Glutamatergic neuron (in vitro differentiated cells): ENCODE results near the gene LAMA2. TPM values are rescaled to one million over a fixed set of nuclear protein-coding genes. Genes with fewer than 3 reads are reported as not detected.

Experiments used
- DNase-seq: peaks from one replicate; pipeline ENCODE4 v3.0.0; 2022
- H3K27ac Mint-ChIP-seq: one replicate; pipeline ENCODE4 v1.8.0; 2020; ENCODE audit warnings: mild to moderate bottlenecking, mixed read lengths, inconsistent platforms; ENCODE audit not compliant: unreplicated experiment
- H3K27me3 Mint-ChIP-seq: one replicate; pipeline ENCODE4 v1.8.0; 2020; ENCODE audit warnings: mild to moderate bottlenecking, moderate library complexity, mixed read lengths, inconsistent platforms; ENCODE audit not compliant: unreplicated experiment
- H3K36me3 Mint-ChIP-seq: one replicate; pipeline ENCODE4 v1.8.0; 2020; ENCODE audit warnings: mild to moderate bottlenecking, mixed read lengths, inconsistent platforms; ENCODE audit not compliant: unreplicated experiment
- H3K4me1 Mint-ChIP-seq: one replicate; pipeline ENCODE4 v1.8.0; 2020; ENCODE audit warnings: mild to moderate bottlenecking, low read depth, mixed read lengths, inconsistent platforms; ENCODE audit not compliant: unreplicated experiment
- H3K4me3 Mint-ChIP-seq: one replicate; pipeline ENCODE4 v1.8.0; 2020; ENCODE audit warnings: mild to moderate bottlenecking, mixed read lengths, inconsistent platforms; ENCODE audit not compliant: unreplicated experiment
- H3K9me3 Mint-ChIP-seq: one replicate; pipeline ENCODE4 v1.8.0; 2020; ENCODE audit warnings: mild to moderate bottlenecking, moderate library complexity, mixed read lengths, inconsistent platforms; ENCODE audit not compliant: unreplicated experiment
- total RNA-seq: library from RNA; stranded (reverse); fragmentation: NEBNext Ultra II Directional; extraction: Animal tissue kit (Norgen Biotek cat#: 25700); gene quantifications from one replicate; pipeline ENCODE4 v1.2.1, GENCODE V29; 2021; ENCODE audit not compliant: unreplicated experiment
- TF ChIP-seq, protein P1 (sequence below): fragments of 200-600 bp; sonication (generic); IDR thresholded peaks from one replicate; pipeline ENCODE4 v1.5.0; 2021; ENCODE audit not compliant: partially characterized antibody, unreplicated experiment

Gene LAMA2
- total RNA-seq, 1 donor from 2014 or later: 2.4 TPM

- Mint-ChIP-seq H3K4me3 (no peak overlapping the region), H3K27me3 (no peaks in the 10 kb centered on the region), H3K4me1 (peaks cover 3% of the 10 kb centered on the region), H3K27ac (no peak overlapping the region), H3K9me3 (no peaks in the 10 kb centered on the region), H3K36me3 (no peaks in the 10 kb centered on the region)
- TF ChIP-seq, protein P1, sequence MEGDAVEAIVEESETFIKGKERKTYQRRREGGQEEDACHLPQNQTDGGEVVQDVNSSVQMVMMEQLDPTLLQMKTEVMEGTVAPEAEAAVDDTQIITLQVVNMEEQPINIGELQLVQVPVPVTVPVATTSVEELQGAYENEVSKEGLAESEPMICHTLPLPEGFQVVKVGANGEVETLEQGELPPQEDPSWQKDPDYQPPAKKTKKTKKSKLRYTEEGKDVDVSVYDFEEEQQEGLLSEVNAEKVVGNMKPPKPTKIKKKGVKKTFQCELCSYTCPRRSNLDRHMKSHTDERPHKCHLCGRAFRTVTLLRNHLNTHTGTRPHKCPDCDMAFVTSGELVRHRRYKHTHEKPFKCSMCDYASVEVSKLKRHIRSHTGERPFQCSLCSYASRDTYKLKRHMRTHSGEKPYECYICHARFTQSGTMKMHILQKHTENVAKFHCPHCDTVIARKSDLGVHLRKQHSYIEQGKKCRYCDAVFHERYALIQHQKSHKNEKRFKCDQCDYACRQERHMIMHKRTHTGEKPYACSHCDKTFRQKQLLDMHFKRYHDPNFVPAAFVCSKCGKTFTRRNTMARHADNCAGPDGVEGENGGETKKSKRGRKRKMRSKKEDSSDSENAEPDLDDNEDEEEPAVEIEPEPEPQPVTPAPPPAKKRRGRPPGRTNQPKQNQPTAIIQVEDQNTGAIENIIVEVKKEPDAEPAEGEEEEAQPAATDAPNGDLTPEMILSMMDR: no peak
- DNase-seq: no peak
Measured at GRCh38 chr6:129055796-129056195, 172.9 kb downstream of the LAMA2 start.

GRCh38 chr6:129059650-129060049, 176.7 kb downstream of the LAMA2 start:
- Mint-ChIP-seq H3K27ac (no peak overlapping the region), H3K4me3 (no peak overlapping the region), H3K27me3 (no peaks in the 10 kb centered on the region), H3K9me3 (no peaks in the 10 kb centered on the region), H3K36me3 (no peaks in the 10 kb centered on the region), H3K4me1 (peaks cover 4% of the 10 kb centered on the region)
- no peak for DNase-seq
- TF ChIP-seq, protein P1: no peak

DNA sequence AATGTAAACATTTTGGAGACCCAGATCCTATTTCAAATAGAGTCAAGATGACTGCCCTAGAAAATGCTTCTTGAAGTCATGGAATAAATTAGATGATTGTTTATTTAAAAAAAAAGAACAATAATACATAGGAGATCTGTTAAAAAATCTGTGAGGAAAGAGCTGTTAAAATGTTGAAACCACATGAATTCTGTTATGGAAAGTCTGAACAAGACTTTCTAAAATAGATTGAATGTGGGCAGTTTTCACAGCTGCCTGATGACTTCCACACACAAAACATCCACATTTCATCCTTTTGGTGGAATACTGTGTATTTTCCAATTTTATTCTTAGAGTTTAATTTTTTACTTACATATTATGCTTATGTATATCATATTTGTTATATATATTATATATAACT, 186.1 kb downstream of the LAMA2 start:
- no peak for DNase-seq
- TF ChIP-seq, protein P1: no peak
- H3K27me3 Mint-ChIP-seq: no peaks in the 10 kb centered on the region
- H3K36me3 Mint-ChIP-seq: no peaks in the 10 kb centered on the region
- H3K9me3 Mint-ChIP-seq: peaks cover 2% of the 10 kb centered on the region
- no peak overlapping the region for H3K27ac Mint-ChIP-seq
- H3K4me1 Mint-ChIP-seq: no peaks in the 10 kb centered on the region
- H3K4me3 Mint-ChIP-seq: no peak overlapping the region

DNA sequence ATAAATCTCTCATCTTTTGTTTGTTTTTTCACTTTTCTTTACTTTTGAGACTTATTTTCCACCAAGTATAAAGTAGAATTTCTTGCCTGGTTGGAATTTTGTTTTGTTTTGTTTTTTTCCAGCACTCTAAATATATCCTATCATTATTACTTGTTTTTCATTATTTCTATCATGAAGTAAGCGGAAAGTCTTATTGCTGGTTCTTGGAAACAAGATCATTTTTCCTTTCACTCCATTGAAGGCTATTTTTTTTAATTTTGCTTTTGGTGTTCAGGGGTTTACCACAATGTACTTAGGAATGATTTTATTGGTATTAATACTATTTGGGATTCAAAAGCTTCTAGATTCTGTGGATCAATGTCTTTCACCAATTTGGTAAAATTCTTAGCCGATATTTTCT, 190.1 kb downstream of the LAMA2 start:
- no peak overlapping the region for H3K27ac Mint-ChIP-seq
- H3K4me3 Mint-ChIP-seq: no peak overlapping the region
- TF ChIP-seq, protein P1: no peak
- no peaks in the 10 kb centered on the region for H3K4me1 Mint-ChIP-seq
- no peaks in the 10 kb centered on the region for H3K36me3 Mint-ChIP-seq
- DNase-seq: no peak
- H3K27me3 Mint-ChIP-seq: no peaks in the 10 kb centered on the region
- H3K9me3 Mint-ChIP-seq: no peaks in the 10 kb centered on the region

DNA sequence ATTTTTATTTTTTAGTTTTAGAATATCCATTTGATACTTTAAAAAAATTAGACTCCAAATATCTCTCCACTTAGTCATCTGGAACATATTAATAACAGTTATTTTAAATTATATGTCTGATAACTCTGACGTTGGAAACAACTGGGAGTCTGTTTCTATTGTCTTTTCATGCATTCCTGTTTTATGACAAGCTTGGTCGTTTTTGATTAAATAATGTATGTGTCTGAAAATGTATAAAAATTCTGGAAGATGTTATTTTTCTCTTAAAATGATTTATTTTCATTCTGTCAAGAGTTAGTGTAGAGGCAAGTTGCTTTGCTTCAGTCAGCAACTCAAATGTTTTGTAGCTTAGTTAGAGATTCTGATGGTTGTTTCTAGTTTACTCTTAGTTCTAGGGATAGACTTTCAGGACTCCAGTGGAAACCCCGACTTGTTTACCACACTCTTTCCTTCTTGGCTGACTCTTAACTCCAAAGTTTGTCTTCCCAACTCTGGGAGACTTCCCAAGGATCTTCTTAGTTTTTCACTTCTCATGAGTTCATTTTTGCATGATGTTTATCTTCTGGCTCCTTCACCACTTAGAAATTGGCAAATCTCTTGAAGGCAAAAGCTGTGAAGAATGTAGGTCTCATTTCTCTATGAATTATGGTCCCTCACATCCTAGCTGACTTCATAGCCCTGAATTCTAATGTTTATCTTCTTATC, 190.9 kb downstream of the LAMA2 start:
- Mint-ChIP-seq H3K9me3 (no peaks in the 10 kb centered on the region), H3K36me3 (no peaks in the 10 kb centered on the region), H3K4me1 (no peaks in the 10 kb centered on the region), H3K27me3 (no peaks in the 10 kb centered on the region), H3K4me3 (no peak overlapping the region), H3K27ac (no peak overlapping the region)
- DNase-seq: no peak
- TF ChIP-seq, protein P1: no peak
